A549 (cell line): ENCODE results near the gene SLC34A1.

Source experiments
- ESRRA ChIP-seq: fragments of 150-350 bp; IDR thresholded peaks from 2 replicates; pipeline ENCODE4 v1.6.1; 2014; ENCODE audit warnings: mild to moderate bottlenecking, low read length, borderline replicate concordance
- HMGXB4 ChIP-seq: fragments of 250-450 bp; sonication (Bioruptor Pico); IDR thresholded peaks from 2 replicates; pipeline ENCODE4 v1.5.0; 2021; ENCODE audit warnings: mild to moderate bottlenecking, moderate library complexity, borderline replicate concordance
- MAFK ChIP-seq: fragments of 450-650 bp; IDR thresholded peaks from 2 replicates; pipeline ENCODE4 v1.6.1; 2014; ENCODE audit not compliant: partially characterized antibody
- MYC ChIP-seq: IDR thresholded peaks from 2 replicates; pipeline ENCODE4 v1.6.1; 2012; ENCODE audit warnings: mild to moderate bottlenecking, inconsistent platforms, low read length, improper control_type of control experiment, borderline replicate concordance
- POLR2A ChIP-seq: IDR thresholded peaks from 2 replicates; pipeline ENCODE4 v1.6.1; 2012; ENCODE audit warnings: mild to moderate bottlenecking, low read length
- REST ChIP-seq: fragments of 200-600 bp; sonication (generic); IDR thresholded peaks from 2 replicates; pipeline ENCODE4 v1.6.1; 2016; ENCODE audit warnings: antibody characterized with exemption, mild to moderate bottlenecking, moderate library complexity
- RFX5 ChIP-seq: fragments of 450-650 bp; IDR thresholded peaks from 2 replicates; pipeline ENCODE4 v1.7.1; 2014; ENCODE audit warnings: antibody characterized with exemption, mild to moderate bottlenecking, moderate library complexity
- SREBF2 ChIP-seq: fragments of 450-650 bp; IDR thresholded peaks from 2 replicates; pipeline ENCODE4 v1.6.1; 2014; ENCODE audit warnings: mild to moderate bottlenecking, moderate library complexity
- TF ChIP-seq, protein P1 (sequence below): fragments of >200 bp; sonication (Bioruptor Twin); formaldehyde crosslinking; IDR thresholded peaks from 3 replicates; pipeline ENCODE4 v1.5.1; 2016

- TF ChIP-seq ESRRA (no peak), POLR2A (no peak), HMGXB4 (no peak), SREBF2 (no peak), REST (no peak), MAFK (no peak), RFX5 (no peak), MYC (no peak)
- TF ChIP-seq, protein P1, sequence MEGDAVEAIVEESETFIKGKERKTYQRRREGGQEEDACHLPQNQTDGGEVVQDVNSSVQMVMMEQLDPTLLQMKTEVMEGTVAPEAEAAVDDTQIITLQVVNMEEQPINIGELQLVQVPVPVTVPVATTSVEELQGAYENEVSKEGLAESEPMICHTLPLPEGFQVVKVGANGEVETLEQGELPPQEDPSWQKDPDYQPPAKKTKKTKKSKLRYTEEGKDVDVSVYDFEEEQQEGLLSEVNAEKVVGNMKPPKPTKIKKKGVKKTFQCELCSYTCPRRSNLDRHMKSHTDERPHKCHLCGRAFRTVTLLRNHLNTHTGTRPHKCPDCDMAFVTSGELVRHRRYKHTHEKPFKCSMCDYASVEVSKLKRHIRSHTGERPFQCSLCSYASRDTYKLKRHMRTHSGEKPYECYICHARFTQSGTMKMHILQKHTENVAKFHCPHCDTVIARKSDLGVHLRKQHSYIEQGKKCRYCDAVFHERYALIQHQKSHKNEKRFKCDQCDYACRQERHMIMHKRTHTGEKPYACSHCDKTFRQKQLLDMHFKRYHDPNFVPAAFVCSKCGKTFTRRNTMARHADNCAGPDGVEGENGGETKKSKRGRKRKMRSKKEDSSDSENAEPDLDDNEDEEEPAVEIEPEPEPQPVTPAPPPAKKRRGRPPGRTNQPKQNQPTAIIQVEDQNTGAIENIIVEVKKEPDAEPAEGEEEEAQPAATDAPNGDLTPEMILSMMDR = no peak
These were observed 11.3 kb upstream of the SLC34A1 start for GRCh38 chr5:177372910-177373309.
